T-helper 17 cell (primary cell): ENCODE data around the gene LRIG1. TPM values are rescaled to one million over a fixed set of nuclear protein-coding genes. Genes with fewer than 3 reads are reported as not detected.
A peak's percentile ranks its signal among the peaks of the same experiment; 100 is the strongest.

Source experiments
- ATAC-seq: fragments of 150-1000 bp; cut with Tn5 transposase; 2 replicates; pipeline ENCODE4 v1.10.0; 2021; ENCODE audit warnings: mild to moderate bottlenecking, moderate library complexity
- DNase-seq, 3 donors: peaks; one replicate each; pipeline versions ENCODE4 v3.0.0 to v3.0.0-alpha.2; 2020 to 2021
- H3K9me3 ChIP-seq: one replicate; pipeline ENCODE4 v1.7.0; 2013; ENCODE audit warnings: low read length, mild to moderate bottlenecking; ENCODE audit not compliant: control insufficient read depth, poor library complexity, severe bottlenecking
- H3K27ac Mint-ChIP-seq: one replicate; pipeline ENCODE4 v1.8.0; 2022; ENCODE audit warnings: mild to moderate bottlenecking, moderate library complexity, mixed read lengths
- H3K27me3 Mint-ChIP-seq: one replicate; pipeline ENCODE4 v1.8.0; 2022; ENCODE audit warnings: mixed read lengths
- H3K36me3 Mint-ChIP-seq: one replicate; pipeline ENCODE4 v1.8.0; 2022; ENCODE audit warnings: low read depth, mixed read lengths
- H3K4me1 Mint-ChIP-seq: one replicate; pipeline ENCODE4 v1.8.0; 2022; ENCODE audit warnings: mild to moderate bottlenecking, mixed read lengths
- H3K4me3 Mint-ChIP-seq: one replicate; pipeline ENCODE4 v1.8.0; 2022; ENCODE audit warnings: mild to moderate bottlenecking, moderate library complexity, mixed read lengths
- total RNA-seq, 4 donors: library from RNA in 2 of 4; stranded (reverse) in 2 of 4; gene quantifications; one replicate each; pipeline ENCODE4 v1.2.3 and lab custom pipeline; 2022 to 2026

LRIG1 gene
- total RNA-seq, 2 donors from 2014 or later, result 57.8 to 63.4 TPM

DNA sequence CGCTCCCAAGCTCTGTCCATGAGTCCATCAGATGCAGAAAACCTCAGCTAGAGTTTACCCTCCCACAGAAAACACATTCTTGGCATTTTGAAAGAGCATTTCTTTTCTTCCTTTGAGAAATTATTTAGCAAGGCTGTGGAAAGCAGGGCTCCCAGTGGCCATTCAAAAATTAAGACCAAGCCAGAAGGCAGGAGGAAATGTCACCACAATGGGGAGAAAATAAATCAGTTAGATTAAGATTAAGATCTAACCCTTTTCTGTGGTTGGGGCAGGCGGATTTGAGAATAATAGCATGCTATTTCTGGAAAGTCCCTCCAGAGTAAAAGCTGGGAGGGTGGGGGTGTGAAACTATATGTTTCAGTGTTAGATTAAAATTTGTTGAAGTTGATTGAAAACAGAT is 20.2 kb downstream of the LRIG1 start:
- peak overlapping the region; percentile 92 for H3K27ac Mint-ChIP-seq
- peak; percentile 83 for ATAC-seq
- peak in 1 of 3 donors; percentile 19 for DNase-seq
- no peaks in the 10 kb centered on the region for H3K27me3 Mint-ChIP-seq
- H3K36me3 Mint-ChIP-seq, result no peaks in the 10 kb centered on the region
- H3K4me3 Mint-ChIP-seq, result peak overlapping the region; percentile 88
- H3K4me1 Mint-ChIP-seq, result peaks cover 68% of the 10 kb centered on the region
- no peaks in the 10 kb centered on the region for H3K9me3 ChIP-seq

GRCh38 chr3:66479532-66479947 is 21.3 kb downstream of the LRIG1 start:
- Mint-ChIP-seq H3K27ac (no peak overlapping the region), H3K36me3 (no peaks in the 10 kb centered on the region), H3K4me3 (no peak overlapping the region), H3K4me1 (peaks cover 62% of the 10 kb centered on the region), H3K27me3 (no peaks in the 10 kb centered on the region)
- no peaks in the 10 kb centered on the region for H3K9me3 ChIP-seq
- ATAC-seq (no peak), DNase-seq (no peak)

GRCh38 chr3:66478960-66479359 is 21.9 kb downstream of the LRIG1 start:
- Mint-ChIP-seq H3K4me3 (peak overlapping the region; percentile 51), H3K36me3 (no peaks in the 10 kb centered on the region), H3K27me3 (no peaks in the 10 kb centered on the region), H3K27ac (peak overlapping the region; percentile 78), H3K4me1 (peaks cover 59% of the 10 kb centered on the region)
- H3K9me3 ChIP-seq, result no peaks in the 10 kb centered on the region
- DNase-seq (no peak), ATAC-seq (no peak)

DNA sequence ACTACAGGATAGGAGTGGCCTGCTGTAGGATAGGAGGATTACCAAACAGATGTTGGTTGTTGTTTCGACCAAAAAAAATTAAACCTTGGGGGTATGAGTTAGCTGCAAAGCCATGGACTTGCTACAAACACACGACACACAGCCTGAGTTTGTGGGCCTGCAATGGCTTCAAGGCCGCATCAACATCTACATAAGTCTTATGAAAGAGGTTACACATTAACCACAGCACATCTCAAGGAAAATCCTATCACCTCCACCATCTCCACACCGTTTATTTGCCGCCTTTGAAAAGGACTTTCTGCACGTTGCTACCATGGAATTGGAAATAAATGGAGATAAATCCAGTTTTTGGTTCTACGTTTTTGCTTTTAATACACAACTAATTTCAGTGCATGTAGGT is 23.0 kb downstream of the LRIG1 start:
- DNase-seq (no peak), ATAC-seq (no peak)
- no peaks in the 10 kb centered on the region for H3K27me3 Mint-ChIP-seq
- H3K9me3 ChIP-seq, result no peaks in the 10 kb centered on the region
- no peaks in the 10 kb centered on the region for H3K36me3 Mint-ChIP-seq
- peak overlapping the region; percentile 78 for H3K27ac Mint-ChIP-seq
- H3K4me3 Mint-ChIP-seq, result no peak overlapping the region
- peaks cover 59% of the 10 kb centered on the region for H3K4me1 Mint-ChIP-seq

DNA sequence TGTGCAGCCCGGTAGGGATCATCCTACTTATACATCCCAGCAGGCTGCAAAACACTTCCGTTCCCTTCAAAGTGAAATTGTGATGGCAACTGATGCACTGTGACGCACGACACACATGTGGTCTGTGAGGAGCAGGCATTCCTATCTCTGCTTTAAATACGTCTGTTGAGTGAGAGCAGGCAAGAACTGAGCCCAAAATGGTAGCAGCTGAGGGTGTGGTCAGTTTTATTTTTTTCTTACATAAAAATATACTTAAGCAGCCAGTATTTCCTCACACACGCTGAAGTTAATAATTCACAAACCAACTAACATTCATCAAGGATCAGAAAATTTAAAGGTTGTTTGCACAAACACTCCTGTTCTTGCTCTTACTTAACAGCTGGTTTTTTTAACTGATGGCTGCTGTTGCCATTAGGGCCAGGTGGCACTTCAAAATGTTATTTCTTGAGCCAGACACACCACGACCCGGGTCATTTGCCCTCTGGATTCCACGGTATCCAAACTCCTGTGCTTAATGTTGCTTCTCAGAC is 23.9 kb downstream of the LRIG1 start:
- H3K4me1 Mint-ChIP-seq, result peaks cover 63% of the 10 kb centered on the region

DNA sequence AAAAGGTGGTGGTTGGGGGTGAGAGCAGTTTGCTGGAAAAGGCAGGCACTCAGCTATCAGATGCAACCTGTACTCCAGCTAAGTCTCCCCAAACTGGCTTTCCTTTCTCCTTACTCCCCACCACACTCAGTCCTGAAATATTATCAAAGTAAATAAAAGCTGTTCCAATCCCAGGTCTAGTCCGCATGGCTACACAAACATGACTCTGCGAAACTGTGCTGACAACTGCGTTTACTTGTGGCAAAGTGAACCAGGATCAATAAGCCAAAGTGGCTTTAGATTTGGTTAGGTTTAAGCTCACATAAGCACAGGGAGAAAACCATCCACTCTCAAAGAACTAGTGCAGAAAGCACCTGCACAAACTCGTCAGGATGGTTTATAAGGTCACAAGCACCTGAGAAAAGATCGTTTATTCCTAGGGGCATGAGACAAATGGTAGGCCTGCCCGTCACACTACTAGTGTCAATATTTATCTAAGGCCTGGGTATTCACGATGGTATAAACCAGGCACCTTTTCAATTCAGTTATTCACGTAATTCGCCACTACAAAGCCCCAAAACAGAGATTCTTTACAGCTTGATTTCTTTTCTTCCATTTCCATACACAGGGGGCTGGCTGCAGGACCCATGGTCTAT is 25.3 kb downstream of the LRIG1 start:
- H3K27ac Mint-ChIP-seq, result no peak overlapping the region
- DNase-seq (no peak), ATAC-seq (no peak)
- H3K27me3 Mint-ChIP-seq, result no peaks in the 10 kb centered on the region
- H3K4me3 Mint-ChIP-seq, result no peak overlapping the region
- no peaks in the 10 kb centered on the region for H3K9me3 ChIP-seq
- H3K36me3 Mint-ChIP-seq, result no peaks in the 10 kb centered on the region
- peaks cover 55% of the 10 kb centered on the region for H3K4me1 Mint-ChIP-seq

More for the DNA sequence above, 23.9 kb downstream of the LRIG1 start:
- H3K27me3 Mint-ChIP-seq, result no peaks in the 10 kb centered on the region
- H3K36me3 Mint-ChIP-seq, result no peaks in the 10 kb centered on the region
- DNase-seq (no peak), ATAC-seq (no peak)
- no peaks in the 10 kb centered on the region for H3K9me3 ChIP-seq
- no peak overlapping the region for H3K4me3 Mint-ChIP-seq
- H3K27ac Mint-ChIP-seq, result no peak overlapping the region

DNA sequence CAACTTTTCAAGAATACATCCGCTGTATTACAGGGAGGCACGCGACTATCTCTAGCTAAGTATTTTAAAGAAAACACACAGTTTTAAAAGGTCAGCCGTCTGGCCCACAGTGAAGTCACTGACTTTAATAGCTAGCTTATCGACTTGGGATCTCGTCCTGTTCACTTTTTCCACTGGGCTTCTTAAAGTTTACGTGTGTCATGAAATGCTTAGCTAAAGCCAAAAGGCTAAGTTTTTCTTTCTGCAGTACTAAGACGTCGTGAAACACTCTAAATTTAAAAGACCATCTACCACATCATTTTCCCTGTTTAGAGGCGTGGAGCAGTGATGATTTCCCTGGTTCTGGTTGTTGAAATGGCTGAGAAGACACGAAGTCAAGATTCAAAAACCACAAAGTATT is 27.1 kb downstream of the LRIG1 start:
- DNase-seq (no peak), ATAC-seq (no peak)
- no peaks in the 10 kb centered on the region for H3K36me3 Mint-ChIP-seq
- peak overlapping the region; percentile 87 for H3K4me3 Mint-ChIP-seq
- no peaks in the 10 kb centered on the region for H3K9me3 ChIP-seq
- H3K4me1 Mint-ChIP-seq, result peaks cover 55% of the 10 kb centered on the region
- H3K27ac Mint-ChIP-seq, result no peak overlapping the region
- no peaks in the 10 kb centered on the region for H3K27me3 Mint-ChIP-seq

DNA sequence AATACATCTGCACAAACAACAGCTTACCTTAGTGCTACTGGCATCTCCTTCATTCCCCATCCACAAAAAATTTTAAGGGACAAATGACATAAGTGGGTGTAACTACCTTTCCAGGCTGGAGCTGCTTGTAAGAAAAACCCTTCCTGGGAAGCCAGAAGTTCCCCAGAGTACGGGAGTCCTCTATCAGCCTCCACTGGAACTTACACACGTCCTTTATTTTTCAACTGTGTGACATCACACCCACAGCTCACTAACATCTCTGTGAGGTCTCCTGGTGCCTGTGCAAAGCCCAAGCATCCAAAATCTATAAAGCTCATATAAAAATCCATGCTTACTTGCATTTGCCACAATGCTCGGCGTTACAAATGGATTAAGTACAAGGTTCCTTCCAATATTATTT is 27.6 kb downstream of the LRIG1 start:
- Mint-ChIP-seq H3K4me1 (peaks cover 53% of the 10 kb centered on the region), H3K4me3 (peak overlapping the region; percentile 87), H3K36me3 (no peaks in the 10 kb centered on the region), H3K27me3 (no peaks in the 10 kb centered on the region), H3K27ac (no peak overlapping the region)
- ATAC-seq, result peak; percentile 33
- DNase-seq, result no peak
- H3K9me3 ChIP-seq, result no peaks in the 10 kb centered on the region

GRCh38 chr3:66472313-66473134 is 28.3 kb downstream of the LRIG1 start:
- H3K9me3 ChIP-seq, result no peaks in the 10 kb centered on the region
- Mint-ChIP-seq H3K4me3 (peak overlapping the region; percentile 87), H3K27me3 (no peaks in the 10 kb centered on the region), H3K36me3 (no peaks in the 10 kb centered on the region), H3K4me1 (peaks cover 52% of the 10 kb centered on the region), H3K27ac (no peak overlapping the region)
- ATAC-seq, result peak; percentile 84
- no peak for DNase-seq

GRCh38 chr3:66470956-66471686 is 29.7 kb downstream of the LRIG1 start:
- ATAC-seq, result no peak
- no peaks in the 10 kb centered on the region for H3K27me3 Mint-ChIP-seq
- H3K4me1 Mint-ChIP-seq, result peaks cover 52% of the 10 kb centered on the region
- peak overlapping the region; percentile 87 for H3K4me3 Mint-ChIP-seq
- H3K27ac Mint-ChIP-seq, result no peak overlapping the region
- DNase-seq, result no peak
- H3K36me3 Mint-ChIP-seq, result no peaks in the 10 kb centered on the region
- H3K9me3 ChIP-seq, result no peaks in the 10 kb centered on the region

GRCh38 chr3:66470285-66470684 is 30.5 kb downstream of the LRIG1 start:
- Mint-ChIP-seq H3K36me3 (no peaks in the 10 kb centered on the region), H3K27me3 (no peaks in the 10 kb centered on the region), H3K4me1 (peaks cover 55% of the 10 kb centered on the region), H3K4me3 (no peak overlapping the region), H3K27ac (peak overlapping the region; percentile 10)
- ATAC-seq, result no peak
- no peak for DNase-seq
- no peaks in the 10 kb centered on the region for H3K9me3 ChIP-seq

GRCh38 chr3:66469220-66469640 is 31.6 kb downstream of the LRIG1 start:
- H3K9me3 ChIP-seq, result no peaks in the 10 kb centered on the region
- Mint-ChIP-seq H3K27me3 (no peaks in the 10 kb centered on the region), H3K4me1 (peaks cover 54% of the 10 kb centered on the region), H3K36me3 (no peaks in the 10 kb centered on the region), H3K4me3 (no peak overlapping the region), H3K27ac (peak overlapping the region; percentile 10)
- DNase-seq (no peak), ATAC-seq (no peak)
